GM13976 (cell line): ENCODE measurements around the gene NDUFB10.

Experiments used
- DNase-seq: peaks from one replicate; pipeline ENCODE4 v3.0.0; 2012; ENCODE audit warnings: low spot score
- CTCF ChIP-seq: IDR thresholded peaks from 2 replicates; pipeline ENCODE4 v1.5.1; 2012; ENCODE audit warnings: borderline replicate concordance, mild to moderate bottlenecking; ENCODE audit not compliant: insufficient read depth; ENCODE audit errors: extremely low read depth, missing control alignments, control extremely low read depth
- in situ Hi-C: fragments of 300-500 bp; cut with MboI; formaldehyde crosslinking; loops from one replicate; pipeline ENCODE4 v1.12.0; 2022; ENCODE audit warnings: low sequenced_read_pairs, mixed read lengths, inconsistent platforms; ENCODE audit not compliant: unreplicated experiment

The NDUFB10 gene

GRCh38 chr16:1914988-1915387, 44.4 kb upstream of the NDUFB10 start:
- DNase-seq, result no peak
- TF ChIP-seq CTCF, result no peak
- in situ Hi-C loops, result no loop called here

GRCh38 chr16:1915732-1916639, 43.4 kb upstream of the NDUFB10 start:
- no peak for TF ChIP-seq CTCF
- no peak for DNase-seq
- in situ Hi-C loops, result no loop called here

GRCh38 chr16:1916640-1916990, 42.7 kb upstream of the NDUFB10 start:
- in situ Hi-C loops, result no loop called here
- no peak for TF ChIP-seq CTCF

GRCh38 chr16:1917056-1917664, 42.2 kb upstream of the NDUFB10 start:
- in situ Hi-C loops, result no loop called here
- no peak for TF ChIP-seq CTCF
- no peak for DNase-seq

More at GRCh38 chr16:1916640-1916990, 42.7 kb upstream of the NDUFB10 start:
- no peak for DNase-seq

- no peak for DNase-seq
- in situ Hi-C loops, result no loop called here
Observed at GRCh38 chr16:1917665-1918350, 41.5 kb upstream of the NDUFB10 start.

More at GRCh38 chr16:1917665-1918350, 41.5 kb upstream of the NDUFB10 start:
- TF ChIP-seq CTCF, result no peak
